Fibroblast of skin of left quadriceps (primary cell): ENCODE measurements around the gene C2orf42.
"Not testable (repeated sequence)": the region's sequence is repeated elsewhere in the genome, so short reads cannot be mapped to it uniquely, and the experiment has no call there.

ENCODE experiments used
- DNase-seq, 2 experiments: peaks; one replicate each; pipeline ENCODE4 v3.0.0-alpha.2; 2013; ENCODE audit warnings: low read depth in 2 of 2

C2orf42 gene

DNA sequence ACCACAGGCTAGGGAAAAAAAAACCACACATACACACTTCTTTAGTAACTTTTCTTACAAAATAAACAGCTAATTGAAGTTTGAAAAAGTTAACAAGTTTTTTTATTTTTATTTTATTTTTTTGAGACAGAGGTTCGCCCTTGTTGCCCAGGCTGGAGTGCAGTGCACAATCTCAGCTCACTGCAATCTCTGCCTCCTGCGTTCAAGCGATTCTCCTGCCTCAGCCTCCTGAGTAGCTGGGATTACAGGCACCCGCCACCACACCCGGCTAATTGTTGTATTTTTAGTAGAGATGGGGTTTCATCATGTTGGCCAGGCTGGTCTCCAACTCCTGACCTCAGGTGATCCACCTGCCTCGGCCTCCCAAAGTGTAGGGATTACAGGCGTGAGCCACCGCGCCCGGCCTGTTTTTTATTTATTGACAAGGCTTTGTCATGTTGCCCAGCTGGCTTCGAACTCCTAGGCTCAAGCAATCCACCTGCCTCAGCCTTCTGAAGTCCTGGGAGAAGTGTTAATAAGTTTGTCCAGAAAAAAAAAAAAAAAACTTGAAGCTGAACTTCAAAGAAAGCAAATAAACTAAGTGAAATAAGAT, 21.1 kb downstream of the C2orf42 start:
- DNase-seq: not testable (repeated sequence)

- no peak for DNase-seq
Observed at GRCh38 chr2:70161069-70161534, 29.7 kb downstream of the C2orf42 start.

DNA sequence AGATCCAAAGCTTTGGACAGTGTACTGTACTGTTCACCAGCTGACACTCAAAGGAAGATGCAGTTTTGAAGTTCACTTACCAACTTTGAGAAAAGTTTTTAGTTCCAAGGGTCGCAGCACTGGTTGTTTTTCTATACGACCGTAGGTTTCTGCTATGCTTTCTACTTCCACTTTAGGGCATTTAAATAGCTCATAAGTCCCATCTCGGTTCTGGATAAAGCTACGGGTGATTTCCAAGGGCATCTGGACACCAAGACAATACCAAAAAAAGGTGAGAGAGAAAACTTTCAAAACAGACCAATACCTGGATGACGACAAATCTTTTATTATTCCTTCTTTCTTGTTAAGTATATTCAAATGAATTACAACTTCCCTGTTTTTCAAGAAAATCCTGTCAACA, 30.3 kb downstream of the C2orf42 start:
- DNase-seq: no peak

- DNase-seq: not testable (repeated sequence)
Observed at GRCh38 chr2:70149130-70149686, 41.6 kb downstream of the C2orf42 start.

GRCh38 chr2:70148211-70148760, 42.5 kb downstream of the C2orf42 start:
- DNase-seq: not testable (repeated sequence)

- DNase-seq: no peak
Observed at GRCh38 chr2:70145851-70146739, 44.7 kb downstream of the C2orf42 start.

DNA sequence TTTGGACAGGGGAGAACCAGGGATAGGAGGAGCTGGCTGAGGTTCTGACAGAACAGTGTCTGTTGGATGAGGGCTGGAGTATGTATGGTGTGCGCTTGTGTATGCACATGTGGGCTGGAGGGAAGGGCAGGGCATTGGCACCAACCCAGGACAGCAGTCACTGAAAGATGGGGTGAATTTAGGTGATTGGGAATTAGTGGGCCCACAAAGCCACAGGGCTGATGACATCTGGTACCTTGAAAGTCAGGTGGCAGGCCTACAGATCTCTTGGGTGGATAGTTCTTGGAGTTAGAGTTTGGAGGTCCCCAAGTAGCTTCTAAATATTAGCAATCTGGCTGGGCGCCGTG, 45.7 kb downstream of the C2orf42 start:
- no peak for DNase-seq

DNA sequence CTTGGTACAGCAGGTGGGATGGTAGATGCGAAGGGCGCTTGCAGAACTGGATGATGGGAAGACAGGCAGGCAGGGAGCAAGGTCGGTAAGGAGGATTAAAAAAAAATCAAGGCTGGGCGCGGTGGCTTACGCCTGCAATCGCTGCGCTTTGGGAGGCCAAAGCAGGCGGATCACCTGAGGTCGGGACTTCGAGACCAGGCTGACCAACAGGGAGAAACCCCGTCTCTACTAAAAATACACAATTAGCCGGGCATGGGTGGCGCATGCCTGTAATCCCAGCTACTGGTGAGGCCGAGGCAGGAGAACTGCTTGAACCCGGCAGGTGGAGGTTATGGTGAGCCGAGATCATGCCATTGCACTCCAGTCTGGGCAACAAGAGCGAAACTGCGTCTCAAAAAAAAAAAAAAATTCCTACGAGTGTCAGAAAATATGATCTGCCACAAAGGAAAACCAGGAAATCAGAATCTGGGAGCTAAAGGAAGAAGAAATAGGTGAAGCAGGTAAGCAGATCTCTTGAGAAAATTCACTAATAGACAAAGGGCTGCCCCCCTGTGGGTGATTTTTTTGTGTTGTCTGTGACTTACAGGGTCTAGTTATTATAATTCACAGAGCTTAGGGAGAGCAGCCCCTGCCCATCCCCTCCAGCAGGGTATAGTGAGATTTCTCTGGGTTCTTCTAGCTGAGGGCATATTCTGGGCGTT, 46.2 kb downstream of the C2orf42 start:
- no peak for DNase-seq

DNA sequence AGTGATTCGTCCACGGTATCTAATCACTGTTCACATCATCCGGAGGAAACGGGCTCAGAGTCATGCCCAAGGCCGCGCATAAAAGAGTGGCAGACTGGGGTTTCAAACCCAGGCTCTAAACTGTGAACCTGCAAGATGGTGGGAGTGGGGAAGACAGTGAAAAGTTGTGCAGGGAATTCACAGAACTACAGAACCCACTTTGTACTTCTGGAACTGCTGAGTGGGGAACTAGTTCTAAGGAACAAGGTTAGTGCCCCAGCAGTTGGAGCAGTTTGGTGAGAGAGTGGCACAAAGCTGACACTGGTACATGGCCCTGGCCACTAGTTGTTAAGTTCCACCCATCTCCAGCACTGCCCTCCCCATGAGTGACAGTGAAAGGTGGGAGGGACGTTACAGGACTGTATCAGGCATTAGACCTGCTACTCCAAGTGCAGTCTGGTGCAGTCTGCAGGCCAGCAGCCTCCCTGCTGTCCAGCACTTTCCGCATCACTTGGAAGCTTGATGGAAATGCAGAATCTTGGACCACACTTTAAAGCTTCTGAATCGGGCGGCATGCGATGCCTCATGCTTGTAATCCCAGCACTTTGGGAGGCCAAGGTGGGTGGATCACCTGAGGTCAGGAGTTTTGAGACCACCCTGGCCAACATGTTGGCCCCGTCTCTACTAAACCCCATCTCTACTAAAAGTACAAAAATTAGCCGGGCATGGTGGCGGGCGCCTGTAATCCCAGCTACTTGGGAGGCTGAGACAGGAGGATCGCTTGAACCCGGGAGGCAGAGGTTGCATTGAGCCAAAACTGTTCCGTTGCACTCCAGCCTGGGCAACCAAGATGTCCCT, 47.3 kb downstream of the C2orf42 start:
- DNase-seq: no peak

GRCh38 chr2:70142590-70143313, 48.1 kb downstream of the C2orf42 start:
- peak; percentile 99 for DNase-seq

DNA sequence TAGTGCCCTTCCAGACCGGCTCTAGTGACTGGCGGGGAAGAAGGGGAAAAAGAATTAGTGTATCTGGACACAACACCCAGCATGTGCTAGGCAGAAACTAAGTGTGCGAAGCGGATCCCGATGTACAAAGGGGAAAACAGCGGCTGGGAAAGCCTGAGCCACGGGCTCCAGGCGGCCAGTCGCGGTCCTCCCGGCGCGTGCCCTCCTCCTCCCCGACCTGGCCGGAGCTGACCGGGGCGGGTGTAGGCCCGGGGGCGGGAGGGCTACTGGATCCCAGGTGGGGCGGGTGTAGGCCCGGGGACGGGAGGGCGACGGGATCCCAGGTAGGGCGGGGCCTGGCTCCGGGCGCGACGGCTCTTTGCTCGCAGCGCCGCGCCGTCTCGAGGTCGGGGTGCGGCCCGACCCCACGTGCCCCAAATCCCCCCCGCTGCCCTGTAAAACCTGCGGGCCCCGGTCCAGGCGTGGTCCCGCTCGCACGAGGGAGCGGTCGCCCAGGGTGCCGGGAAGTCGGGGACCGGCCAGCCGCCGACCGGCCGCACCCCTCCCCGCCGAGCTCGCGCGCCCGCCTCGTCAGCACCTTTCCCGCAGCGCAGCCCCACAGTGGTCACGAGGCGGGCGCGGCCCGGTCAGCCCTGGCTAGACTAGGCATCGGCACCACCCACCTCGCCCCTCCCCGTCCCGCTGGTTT, 48.8 kb downstream of the C2orf42 start:
- no peak for DNase-seq

GRCh38 chr2:70141212-70141901, 49.5 kb downstream of the C2orf42 start:
- no peak for DNase-seq

GRCh38 chr2:70140791-70141211, 50.0 kb downstream of the C2orf42 start:
- DNase-seq: no peak

DNA sequence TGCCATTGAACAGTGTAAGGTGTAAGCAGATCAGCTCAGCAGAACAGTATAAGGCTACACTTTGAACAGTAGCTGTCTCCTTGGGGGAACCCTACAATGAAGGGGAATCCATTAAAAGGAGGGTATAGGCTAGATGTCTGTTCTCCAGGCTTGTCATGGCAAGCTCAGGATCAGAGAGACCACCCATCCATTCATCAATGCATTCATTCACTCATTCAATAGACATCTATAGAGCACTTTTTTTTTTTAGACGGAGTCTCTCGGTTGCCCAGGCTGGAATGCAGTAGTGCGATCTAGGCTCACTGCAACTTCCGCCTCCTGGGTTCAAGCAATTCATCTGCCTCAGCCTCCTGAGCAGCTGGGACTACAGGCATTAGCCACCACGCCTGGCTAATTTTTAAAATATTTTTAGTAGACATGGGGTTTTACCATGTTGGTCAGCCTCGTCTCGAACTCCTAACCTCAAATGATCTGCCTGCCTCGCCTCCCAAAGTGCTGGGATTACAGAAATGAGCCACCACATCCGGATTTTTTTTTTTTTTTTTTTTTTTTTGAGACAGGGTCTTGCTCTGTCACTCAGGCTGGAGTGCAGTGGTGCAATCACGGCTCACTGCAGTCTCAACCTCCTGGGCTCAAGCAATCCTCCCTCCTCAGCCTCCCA, 56.4 kb downstream of the C2orf42 start:
- DNase-seq: not testable (repeated sequence)

DNA sequence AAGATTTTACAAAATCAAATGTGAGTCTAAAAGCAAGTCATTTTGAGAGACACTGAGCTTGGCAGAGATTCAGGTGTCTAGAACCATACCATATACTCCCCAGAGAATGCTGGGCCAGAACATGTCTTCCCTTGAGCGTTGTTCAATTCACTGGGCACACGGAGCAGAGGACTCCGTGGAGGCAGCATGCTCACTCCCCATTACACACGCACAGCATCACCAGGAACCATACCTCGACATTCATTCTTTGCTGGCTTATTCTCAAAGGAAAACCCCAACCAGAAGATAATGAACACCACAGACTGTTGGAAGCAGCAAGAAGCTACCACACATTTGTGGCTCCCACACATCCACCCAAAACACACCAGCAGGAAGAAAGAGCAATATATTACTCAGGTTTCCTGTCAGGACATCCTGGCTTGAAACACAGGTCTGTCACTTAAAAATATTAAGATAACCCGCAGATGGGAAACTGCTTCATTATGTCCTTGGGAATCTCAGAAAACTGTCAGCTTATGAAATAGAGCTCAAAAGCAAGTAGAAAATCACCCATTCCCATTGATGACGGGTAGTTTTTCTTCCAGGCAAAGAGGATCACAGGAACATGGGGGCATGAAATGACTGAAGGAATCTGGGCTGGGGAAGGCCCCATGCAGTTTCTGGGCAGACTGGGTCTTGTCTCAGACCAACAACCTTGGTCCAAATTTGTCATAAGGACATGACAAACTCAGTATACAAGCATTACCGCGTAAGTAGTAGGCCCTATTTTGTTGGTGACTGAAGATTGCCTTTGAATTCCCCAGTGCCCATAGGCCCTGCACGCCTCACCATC, 57.1 kb downstream of the C2orf42 start:
- DNase-seq: no peak

DNA sequence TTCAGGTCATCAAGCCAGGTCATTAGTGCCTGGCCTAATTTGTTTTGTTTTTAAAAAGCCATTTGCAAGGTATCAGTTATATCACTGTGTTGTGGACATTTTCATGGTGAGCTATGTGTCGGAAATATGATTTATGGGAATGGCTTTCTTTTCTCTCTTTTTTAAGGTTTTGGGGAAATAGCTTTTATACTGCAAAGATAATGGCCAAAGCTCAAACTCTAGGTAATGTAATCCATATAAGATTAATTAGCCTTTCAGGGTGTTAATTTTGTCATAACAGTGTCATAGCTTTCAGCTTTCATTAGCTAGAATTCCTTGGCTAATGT, 57.7 kb downstream of the C2orf42 start:
- no peak for DNase-seq

DNA sequence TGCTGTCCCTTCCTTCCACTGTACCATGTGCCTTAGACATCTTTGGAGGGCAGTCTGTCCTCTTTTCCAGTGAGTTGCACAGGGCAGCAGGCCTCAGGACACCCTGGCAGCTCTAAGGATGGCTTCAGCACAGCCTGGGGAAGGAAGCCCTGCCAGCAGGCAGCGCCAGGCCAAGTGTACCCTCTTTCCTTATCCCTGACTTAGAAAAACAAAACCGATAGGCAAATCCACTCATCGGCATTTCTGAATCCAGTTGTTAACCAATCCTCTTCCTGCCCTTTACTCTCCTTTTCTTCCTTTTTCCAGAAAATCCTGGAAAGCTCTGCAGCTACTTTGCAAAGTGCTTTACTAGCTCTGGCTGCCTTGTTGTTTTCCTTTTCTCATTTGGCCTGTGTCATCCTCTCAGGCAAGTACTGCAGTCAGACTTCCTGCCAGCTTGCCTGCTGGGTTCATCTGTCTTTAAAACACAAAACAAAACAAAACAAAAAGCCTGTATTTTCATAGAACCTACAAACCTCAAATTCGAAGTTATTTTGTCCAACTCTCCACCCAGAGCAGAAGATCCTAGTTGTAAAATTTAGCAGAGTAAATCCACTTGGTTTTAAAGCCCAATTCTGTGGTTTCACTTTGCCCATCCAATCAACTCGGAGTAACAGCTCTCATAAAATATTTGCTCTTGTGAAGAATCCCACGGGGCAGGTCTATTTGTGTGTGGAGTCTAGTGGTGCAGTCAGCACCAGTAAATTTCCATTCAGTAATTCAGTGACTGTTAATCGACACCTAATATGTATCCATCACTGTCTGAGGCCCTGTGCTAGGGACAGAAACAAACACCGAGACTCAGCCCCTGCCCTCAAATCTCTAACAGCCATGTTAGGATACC, 58.3 kb downstream of the C2orf42 start:
- DNase-seq: no peak
